SK-N-SH treated with all-trans-retinoic acid at 6 μM for 48 hours (cell line): ENCODE results near the gene UBE2S.
"Not testable (repeated sequence)": the region's sequence is repeated elsewhere in the genome, so short reads cannot be mapped to it uniquely, and the experiment has no call there.

ENCODE experiments used
- BACH2 ChIP-seq: fragments of 250-450 bp; sonication (Bioruptor Pico); IDR thresholded peaks from 2 replicates; pipeline ENCODE4 v1.9.0; 2021; ENCODE audit warnings: mild to moderate bottlenecking, borderline replicate concordance
- ESRRG ChIP-seq: fragments of 250-450 bp; sonication (Bioruptor Pico); IDR thresholded peaks from 2 replicates; pipeline ENCODE4 v1.6.1; 2021; ENCODE audit warnings: mild to moderate bottlenecking
- PPARA ChIP-seq: fragments of 250-450 bp; sonication (Bioruptor Pico); IDR thresholded peaks from 2 replicates; pipeline ENCODE4 v1.5.0; 2020; ENCODE audit warnings: mild to moderate bottlenecking, borderline replicate concordance
- RARB ChIP-seq: fragments of 250-450 bp; sonication (Bioruptor Pico); IDR thresholded peaks from 2 replicates; pipeline ENCODE4 v1.8.0; 2021; ENCODE audit warnings: mild to moderate bottlenecking, moderate library complexity
- SNAI2 ChIP-seq: fragments of 250-450 bp; sonication (Bioruptor Pico); IDR thresholded peaks from 2 replicates; pipeline ENCODE4 v1.5.0; 2020; ENCODE audit warnings: mild to moderate bottlenecking, moderate library complexity
- ZNF565 ChIP-seq: fragments of 450-650 bp; formaldehyde crosslinking; conservative IDR thresholded peaks from 2 replicates; pipeline ENCODE4 v1.5.0; 2020; ENCODE audit warnings: low read depth, mild to moderate bottlenecking, moderate library complexity
- TF ChIP-seq, protein P1 (sequence below): fragments of 250-450 bp; sonication (Bioruptor Pico); IDR thresholded peaks from 2 replicates; pipeline ENCODE4 v1.5.1; 2020; ENCODE audit warnings: low read depth, mild to moderate bottlenecking, moderate library complexity

DNA sequence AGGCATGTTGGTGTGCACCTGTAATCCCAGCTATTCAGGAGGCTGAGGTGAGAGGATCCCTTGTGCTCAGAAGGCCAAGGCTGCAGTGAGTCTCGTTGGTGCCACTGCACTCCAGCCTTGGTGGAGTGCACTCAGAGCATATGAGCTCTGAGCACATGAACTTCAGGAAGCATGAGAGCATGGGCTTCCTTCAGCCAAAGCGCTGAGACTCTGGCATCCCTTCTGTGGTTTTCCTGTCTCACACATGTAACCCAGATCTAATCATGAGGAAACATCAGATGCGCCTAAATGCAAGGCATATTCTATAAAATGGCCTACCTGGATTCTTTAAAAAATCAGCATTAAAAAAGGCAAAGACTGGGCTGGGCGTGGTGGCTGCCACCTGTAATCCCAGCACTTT, 13.7 kb upstream of the UBE2S start:
- TF ChIP-seq BACH2 (CRISPR knock-in tag); SNAI2 (CRISPR knock-in tag); ZNF565 (CRISPR knock-in tag); ESRRG; RARB (CRISPR knock-in tag); PPARA (CRISPR knock-in tag): not testable (repeated sequence)
- TF ChIP-seq, protein P1, sequence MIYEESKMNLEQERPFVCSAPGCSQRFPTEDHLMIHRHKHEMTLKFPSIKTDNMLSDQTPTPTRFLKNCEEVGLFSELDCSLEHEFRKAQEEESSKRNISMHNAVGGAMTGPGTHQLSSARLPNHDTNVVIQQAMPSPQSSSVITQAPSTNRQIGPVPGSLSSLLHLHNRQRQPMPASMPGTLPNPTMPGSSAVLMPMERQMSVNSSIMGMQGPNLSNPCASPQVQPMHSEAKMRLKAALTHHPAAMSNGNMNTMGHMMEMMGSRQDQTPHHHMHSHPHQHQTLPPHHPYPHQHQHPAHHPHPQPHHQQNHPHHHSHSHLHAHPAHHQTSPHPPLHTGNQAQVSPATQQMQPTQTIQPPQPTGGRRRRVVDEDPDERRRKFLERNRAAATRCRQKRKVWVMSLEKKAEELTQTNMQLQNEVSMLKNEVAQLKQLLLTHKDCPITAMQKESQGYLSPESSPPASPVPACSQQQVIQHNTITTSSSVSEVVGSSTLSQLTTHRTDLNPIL (CRISPR knock-in tag), result not testable (repeated sequence)
